HUDEP-2 (cell line): ENCODE data around the gene DPY19L3.
"Not testable (repeated sequence)": the region's sequence is repeated elsewhere in the genome, so short reads cannot be mapped to it uniquely, and the experiment has no call there.

Source experiments
- DNase-seq, 76 experiments: peaks; one replicate each; lab custom pipeline; 2025; ENCODE audit not compliant: unreplicated experiment in 76 of 76; lab: John Stamatoyannopoulos, UW

Gene DPY19L3, protein sequence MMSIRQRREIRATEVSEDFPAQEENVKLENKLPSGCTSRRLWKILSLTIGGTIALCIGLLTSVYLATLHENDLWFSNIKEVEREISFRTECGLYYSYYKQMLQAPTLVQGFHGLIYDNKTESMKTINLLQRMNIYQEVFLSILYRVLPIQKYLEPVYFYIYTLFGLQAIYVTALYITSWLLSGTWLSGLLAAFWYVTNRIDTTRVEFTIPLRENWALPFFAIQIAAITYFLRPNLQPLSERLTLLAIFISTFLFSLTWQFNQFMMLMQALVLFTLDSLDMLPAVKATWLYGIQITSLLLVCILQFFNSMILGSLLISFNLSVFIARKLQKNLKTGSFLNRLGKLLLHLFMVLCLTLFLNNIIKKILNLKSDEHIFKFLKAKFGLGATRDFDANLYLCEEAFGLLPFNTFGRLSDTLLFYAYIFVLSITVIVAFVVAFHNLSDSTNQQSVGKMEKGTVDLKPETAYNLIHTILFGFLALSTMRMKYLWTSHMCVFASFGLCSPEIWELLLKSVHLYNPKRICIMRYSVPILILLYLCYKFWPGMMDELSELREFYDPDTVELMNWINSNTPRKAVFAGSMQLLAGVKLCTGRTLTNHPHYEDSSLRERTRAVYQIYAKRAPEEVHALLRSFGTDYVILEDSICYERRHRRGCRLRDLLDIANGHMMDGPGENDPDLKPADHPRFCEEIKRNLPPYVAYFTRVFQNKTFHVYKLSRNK

DNA sequence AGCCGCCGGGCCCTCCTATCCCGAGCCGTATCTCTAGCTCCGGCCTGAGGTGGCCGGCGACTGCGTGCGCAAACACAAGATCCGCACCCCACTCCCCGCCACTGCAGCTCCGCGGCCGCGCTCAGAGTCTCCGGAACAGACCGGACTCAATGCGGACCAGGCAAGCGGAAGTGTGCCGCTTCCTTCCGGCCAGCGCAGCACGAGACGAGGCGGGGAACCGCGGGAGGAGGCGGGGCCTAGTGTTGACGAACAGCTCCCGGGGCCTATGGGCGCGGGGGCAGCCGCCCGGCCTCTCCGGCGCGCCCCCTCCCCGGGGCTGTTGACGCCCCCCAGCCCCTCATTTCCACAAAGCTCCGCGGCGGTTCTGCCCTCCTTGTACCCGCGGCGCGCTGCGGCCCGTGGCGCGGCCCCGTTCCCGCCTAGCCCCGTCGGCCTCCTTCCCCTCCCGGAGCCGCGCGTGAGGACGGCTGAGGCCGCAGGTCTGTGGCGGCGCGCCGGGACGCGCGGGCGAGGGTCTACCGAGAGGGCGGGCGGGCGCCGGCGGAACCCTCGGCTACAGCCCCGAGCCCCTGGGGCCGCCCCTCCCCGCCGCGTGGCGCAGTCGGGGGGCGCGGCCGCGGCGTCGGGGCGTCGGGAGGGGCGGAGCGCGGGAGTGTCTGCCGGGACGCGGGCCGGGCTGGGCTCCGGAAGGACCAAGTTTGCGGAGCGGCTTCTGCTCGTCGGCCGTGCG lies at the start of gene DPY19L3:
Gene DPY19L3, plus strand, starts transcription at position 340 of the 730 bp plus-strand sequence. CDS start 2,484 bp downstream, outside the sequence.
- peak in 75 of 76 experiments; percentile 61 to 97 (median 92) for DNase-seq

DNA sequence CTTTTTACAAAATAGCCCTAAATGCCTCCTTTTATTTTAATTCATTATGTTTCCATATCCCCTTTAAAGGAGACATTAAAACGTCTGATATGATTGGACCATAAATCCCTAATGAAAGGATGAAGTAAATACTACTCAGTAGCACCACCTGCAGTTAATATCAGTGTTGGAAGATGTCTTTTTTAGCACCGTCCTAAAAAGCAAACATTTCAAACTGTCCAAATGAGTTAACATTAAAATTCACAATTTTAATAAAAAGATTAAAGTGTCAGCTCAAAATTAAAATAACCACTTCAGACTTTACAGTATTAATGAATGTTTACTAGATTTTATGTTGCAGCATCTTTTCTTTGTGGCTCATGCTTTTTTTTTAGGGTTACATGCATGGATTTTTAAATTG lies 47.9 kb upstream of the DPY19L3 start:
- DNase-seq = no peak

DNA sequence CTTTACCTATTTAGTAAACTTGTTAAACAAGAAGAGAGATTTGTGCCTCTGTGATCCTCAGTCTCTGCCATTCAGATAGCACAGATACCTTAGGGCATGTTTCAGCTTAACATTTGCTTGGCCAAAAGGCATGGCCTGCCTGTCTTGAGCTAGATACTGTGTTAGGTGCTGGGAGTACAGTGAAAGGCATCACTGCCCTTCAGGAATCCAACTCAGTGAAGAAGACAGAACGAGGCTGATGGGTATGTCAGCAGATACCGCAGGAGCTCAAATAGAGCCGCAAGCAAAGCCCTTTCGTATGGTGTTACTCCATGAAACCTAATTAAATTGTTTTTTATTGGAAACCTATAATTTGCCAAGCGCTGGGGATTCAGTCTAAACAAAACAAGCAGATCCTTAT lies 47.2 kb upstream of the DPY19L3 start:
- DNase-seq = no peak

DNA sequence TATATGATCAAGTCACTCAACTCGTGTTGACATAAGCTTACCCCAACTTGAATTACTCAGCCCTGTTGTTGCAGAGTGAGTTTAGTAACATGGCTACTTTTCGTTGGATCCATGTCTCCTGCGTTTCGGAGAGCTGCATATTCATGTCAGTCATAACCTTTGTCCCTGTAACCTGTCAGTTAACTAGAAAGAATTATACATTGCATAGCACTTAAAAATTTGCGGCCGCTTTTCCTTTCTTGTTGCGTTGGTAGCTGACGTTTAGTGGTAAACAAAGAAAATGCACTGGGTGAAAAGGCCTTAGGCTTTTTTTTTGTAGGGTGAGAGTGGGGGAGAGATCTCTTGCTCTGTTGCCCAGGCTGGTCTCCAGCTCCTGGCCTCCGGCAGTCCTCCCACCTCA lies 46.0 kb upstream of the DPY19L3 start:
- DNase-seq = no peak

DNA sequence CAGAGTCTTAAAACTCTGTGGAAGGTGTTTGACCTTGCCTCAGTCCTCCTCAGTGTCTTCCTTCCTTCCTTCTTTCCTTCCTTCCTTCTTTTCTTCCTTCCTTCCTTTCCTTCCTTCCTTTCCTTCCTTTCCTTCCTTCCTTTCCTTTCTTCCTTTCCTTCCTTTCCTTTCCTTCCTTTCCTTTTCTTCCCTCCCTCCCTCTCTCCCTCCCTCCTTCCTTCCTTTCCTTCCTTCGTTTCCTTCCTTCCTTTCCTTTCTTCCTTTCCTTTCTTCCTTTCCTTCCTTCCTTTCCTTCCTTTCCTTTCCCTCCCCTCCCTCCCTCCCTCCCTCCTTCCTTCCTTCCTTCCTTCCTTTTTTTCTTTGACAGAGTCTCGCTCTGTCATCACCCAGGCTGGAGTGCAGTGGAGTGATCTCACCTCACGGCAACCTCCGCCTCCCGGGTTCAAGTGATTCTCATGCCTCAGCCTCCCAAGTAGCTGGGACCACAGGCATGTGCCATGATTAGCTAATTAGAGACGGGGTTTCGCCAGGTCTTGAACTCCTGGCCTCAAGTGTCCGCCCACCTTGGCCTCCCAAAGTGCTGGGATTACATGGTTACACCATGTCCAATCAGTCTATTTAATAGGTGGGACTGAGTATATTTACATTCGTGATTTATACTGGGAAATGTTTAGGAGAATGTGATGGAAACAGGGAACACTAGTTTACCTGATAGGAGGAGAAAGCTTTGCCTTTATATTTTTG lies 43.8 kb upstream of the DPY19L3 start:
- no peak for DNase-seq

DNA sequence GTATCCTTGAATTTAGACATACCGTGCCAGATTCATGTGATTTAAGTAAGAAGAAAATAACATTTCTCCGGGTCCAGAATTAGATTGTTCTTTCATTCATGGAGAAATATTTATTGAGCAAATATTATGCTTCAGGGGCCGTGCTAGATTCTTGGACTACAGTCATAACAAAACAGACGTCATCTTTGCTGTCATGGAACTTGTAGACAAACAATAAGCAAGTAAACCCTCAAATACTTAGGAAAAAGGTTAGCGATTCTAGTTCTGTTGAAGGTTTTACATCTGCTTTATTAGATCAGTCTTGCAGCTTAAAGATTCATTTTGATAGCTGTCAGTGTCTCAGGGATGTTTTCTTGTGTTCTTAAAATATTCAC lies 43.3 kb upstream of the DPY19L3 start:
- DNase-seq = no peak

DNA sequence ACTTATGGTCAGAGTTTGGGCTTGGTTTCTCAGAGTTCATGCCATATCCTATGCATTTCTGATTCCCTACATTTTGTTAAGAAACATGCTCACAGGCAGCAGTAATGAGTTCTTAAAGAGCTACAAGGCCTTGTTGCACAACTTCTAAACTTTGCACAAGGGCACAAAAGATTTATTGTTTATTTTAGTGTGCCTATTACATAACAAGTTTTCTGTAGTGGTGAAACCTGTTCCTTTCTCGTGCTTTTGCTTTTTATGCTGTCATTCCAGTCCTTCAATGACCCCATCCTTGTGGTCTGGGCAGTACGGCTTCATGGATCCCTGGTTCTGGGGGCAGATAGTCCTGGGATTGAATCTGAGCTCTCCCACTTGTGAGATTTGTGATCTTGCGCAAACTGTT lies 42.4 kb upstream of the DPY19L3 start:
- DNase-seq = no peak

DNA sequence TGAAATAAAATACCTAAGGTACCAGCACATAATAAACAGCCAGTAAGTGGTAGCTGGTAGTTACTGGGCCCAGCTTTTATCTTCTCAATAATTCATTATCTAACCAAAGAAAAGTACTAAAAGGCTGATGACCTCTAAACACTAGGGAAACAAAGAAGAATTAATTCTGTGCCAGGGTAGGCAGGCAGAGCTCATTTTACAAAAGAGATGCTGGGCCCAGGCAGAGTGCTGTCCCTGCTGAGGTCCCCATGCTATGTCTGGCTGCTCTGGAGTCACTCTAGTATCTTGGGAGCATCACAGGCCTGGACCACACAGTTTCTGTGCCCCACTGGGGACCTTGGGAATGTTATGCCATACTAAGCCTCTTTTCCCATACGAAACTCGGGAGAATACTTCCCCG lies 41.9 kb upstream of the DPY19L3 start:
- DNase-seq = no peak

DNA sequence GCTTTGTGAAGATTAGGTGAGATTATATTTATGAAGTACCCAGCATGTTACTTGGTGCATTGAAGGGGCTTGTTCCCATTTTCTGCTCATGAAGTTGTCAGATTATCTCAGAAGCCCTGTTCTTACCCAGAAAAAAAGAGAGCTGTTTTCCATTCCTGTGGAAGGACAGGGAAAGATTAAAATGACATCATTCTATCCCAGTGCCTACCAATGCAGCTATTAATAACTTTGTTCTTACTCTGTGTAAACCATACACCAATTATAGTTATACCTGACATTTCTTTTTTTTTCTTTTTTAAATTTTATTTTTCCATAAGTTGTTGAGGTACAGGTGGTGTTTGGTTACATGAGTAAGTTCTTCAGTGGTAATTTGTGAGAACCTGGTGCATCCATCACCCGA lies 41.5 kb upstream of the DPY19L3 start:
- no peak for DNase-seq

DNA sequence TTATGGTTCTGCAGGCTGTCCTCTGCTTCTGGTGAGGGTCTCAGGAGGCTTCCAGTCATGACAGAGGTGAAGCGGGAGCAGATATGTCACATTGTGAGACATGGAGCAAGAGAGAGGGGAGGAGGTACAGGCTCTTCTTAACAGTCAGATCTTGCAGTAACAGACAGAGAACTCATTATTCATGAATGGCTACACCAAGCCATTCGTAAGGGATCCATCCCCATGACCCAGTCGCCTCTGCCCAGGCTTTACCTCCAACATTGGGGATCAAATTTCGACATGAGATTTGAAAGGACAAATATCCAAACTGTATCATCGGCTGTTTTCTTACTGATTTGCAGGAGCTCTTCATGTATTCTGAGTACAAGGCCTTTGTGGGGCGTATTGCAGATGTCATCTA lies 38.5 kb upstream of the DPY19L3 start:
- no peak for DNase-seq

DNA sequence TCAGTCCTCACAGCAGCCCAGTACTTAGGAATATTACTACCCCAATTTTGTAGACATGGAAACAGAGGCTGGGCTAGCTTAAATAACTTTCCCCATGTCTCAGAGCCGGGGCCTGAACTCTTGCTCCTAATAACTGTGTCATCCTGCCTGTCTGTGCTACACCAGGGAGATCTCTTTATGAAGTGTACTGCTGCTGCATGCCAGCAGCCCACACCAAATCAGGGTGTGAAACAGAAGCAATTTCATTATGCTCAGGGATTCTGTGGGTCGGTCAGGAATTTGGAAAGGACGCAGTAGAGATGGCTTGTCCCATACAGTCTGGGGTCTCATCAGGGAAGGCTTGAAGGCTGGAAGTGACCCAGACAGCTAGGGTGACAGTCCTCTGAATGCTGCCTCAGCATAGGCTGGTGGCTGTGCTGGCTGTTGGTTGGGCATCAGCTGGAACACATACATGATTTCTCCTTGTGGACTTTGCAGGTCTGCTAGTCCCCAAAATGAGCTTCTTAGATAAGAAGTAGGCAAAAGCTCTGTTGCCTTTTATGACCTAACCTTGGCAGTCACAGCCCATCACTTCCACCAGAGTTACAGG lies 37.5 kb upstream of the DPY19L3 start:
- no peak for DNase-seq

DNA sequence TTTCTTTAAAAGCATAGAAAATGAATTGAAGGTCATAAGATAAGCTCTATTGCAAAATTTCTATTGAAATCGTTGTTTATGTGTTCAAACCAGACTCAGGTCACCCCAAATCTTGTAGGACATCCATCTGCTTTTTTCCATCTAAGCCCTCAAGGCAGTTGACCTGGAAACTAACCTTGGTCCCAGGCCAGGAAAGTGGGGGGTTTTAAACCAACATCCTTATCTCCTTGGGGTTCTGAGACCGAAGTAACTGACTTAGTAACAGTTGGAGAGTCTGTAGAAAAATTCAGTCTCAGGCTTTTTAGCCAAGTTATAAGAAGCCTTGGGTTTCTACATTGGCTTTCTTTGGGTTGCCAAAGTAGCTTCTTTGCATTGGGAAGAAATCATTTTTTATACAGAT lies 36.8 kb upstream of the DPY19L3 start:
- DNase-seq = peak in 26 of 76 experiments; percentile 3 to 67 (median 34)

DNA sequence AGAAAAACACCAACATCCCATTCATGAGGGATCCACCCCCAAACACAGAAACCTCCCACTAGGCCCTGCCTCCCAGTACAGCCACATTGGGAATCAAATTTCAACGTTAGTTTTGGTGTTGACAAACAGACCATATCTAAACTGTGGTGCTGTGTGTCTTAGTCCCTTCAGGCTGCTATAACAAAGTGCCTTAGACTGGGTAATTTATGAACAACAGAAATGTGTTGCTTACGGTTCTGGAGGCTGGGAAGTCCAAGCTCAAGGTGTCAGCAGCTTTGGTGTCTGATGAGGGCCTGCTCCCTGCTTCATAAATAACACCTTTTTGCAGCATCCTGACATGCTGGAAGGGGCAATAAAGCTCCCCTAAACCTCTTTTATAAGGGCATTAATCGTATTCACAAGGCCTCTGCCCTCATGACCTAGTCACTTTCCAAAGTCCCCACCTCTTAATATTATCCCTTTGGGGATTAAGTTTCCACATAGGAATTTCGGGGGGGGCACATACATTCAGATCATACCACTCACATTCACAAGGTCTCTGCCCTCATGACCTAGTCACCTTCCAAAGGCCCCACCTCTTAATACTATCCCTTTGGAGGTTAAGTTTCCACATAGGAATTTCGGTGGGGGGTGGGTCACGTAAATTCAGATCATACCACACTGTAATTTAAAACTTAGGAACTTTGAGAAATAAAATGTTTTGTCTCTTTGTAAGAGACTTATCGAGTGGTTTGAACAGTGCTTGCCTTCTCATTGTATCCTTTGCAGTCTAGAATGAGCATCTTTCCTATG lies 32.6 kb upstream of the DPY19L3 start:
- no peak for DNase-seq

DNA sequence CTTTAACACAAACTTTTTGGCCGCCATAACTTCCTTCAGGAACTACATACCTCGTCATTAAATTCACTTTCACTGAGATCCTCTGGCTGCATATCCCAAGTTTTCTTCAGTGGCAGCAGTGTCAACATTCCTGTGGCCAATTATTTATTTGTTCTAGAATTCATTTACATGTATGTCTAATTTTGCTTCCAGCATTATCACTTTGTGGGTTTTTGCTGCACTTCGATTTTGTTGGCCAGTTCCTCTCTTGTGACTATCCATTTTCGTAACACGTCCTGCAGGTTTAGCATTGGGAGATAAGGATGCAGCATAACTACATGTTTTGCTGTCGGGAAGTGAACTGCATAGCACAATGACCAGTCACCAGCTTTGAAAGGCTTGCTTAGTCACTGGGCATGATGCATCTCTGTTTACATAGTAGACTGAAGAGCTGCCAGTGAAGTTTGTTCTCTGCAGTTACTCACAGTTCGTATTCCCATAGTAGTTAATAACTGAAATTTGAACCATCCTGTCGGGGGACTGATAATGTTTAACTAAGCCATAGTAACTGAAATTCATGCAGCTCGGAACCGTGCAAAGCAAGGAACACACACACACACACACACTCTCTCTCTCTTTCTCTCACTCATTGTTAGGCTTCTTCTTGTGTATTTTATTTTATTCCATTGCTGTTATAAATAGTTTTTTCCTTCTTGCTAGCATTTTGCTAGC lies 31.8 kb upstream of the DPY19L3 start:
- DNase-seq = peak in 5 of 76 experiments; percentile 13 to 23 (median 18)

DNA sequence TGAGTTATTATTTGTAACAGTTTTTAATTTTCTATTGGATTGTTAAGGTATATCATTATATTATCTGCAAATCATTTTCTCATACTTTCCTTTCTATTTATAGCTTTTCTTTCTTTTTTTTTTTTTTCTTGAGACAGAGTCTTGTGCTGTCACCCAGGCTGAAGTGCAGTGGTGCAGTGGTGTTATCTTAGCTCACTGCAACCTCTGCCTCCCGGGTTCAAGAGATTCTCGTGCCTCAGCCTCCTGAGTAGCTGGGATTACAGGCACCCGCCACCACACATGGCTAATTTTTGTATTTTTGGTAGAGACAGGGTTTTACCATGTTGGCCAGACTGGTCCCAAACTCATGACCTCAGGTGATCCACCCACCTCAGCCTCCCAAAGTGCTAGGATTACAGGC lies 31.2 kb upstream of the DPY19L3 start:
- DNase-seq = not testable (repeated sequence)

DNA sequence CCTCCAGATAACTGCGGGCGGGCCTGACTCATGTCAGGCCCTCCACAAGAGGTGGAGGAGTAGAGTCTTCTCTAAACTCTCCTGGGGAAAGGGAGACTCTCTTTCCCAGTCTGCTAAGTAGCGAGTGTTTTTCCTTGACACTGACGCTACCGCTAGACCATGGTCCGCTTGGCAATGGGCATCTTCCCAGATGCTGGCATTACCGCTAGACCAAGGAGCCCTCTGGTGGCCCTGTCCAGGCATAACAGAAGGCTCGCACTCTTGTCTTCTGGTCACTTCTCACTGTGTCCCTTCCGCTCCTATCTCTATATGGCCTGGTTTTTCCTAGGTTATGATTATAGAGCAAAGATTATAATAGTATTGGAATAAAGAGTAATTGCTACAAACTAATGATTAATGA lies 28.5 kb upstream of the DPY19L3 start:
- peak in 9 of 76 experiments; percentile 5 to 28 (median 11) for DNase-seq

DNA sequence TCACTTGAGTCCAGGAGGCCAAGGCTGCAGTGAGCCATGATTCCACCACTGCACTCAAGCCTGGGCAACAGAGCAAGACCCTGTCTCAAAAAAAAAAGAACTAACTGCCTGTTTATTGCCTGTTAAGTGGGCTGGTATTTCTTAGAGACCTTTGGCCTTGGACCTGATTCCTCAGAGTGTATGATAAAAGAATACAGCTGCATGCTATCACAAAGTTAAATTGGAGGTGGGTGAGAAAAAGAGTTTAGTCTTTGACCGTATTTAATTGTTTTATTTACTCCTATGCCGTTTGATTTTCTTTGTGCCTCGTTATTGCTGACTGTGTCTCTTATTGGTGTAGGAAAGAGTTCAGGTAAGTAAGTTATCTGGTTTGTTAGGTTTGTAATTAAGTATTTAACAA lies 25.3 kb upstream of the DPY19L3 start:
- no peak for DNase-seq

DNA sequence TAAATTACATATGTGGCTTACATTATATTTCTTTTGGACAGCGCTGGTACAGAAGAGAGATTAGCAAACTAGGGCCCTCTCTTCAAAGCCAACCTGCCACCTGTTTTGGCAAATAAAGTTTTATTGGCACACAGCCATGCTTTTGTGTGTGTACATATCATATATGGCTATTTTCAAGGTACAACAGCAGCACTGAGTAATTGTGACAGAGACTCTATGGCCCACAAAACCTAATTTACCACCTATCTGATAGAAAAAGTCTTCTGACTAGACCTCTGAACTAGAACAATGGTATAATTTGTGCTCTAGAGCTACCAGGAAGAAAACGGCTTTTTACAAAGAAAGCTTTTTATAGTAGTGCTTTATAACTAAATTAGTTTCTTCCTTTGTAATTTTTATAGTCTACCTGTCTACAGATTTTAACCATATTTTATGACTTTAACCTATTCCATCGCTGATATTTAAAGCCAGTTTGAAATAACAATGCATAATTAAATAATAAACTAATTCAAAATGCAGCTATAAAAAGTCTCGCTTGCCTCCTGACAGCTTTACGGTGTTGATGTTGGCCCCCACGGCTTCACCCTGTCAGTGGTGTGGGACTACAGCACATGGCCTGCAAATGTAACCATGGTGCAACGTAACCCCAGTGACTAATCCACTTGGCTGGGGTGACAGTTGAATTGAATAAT lies 17.7 kb upstream of the DPY19L3 start:
- DNase-seq = no peak
